ENCODE results near the gene TMEM247.
A peak's percentile ranks its signal among the peaks of the same experiment; 100 is the strongest.

The TMEM247 gene

GRCh38 chr2:46490521-46491141, 11.3 kb downstream of the TMEM247 start:
- DNase-seq = peak; percentile 42 to 71

- DNase-seq = no peak
Observed at GRCh38 chr2:46492301-46492700, 12.9 kb downstream of the TMEM247 start.

- no peak for DNase-seq
Observed at GRCh38 chr2:46493241-46493970, 14.0 kb downstream of the TMEM247 start.

GRCh38 chr2:46493971-46494250, 14.5 kb downstream of the TMEM247 start:
- peak; percentile 16 to 21 for DNase-seq

GRCh38 chr2:46494596-46494995, 15.2 kb downstream of the TMEM247 start:
- DNase-seq = no peak

GRCh38 chr2:46495231-46496030, 16.1 kb downstream of the TMEM247 start:
- DNase-seq = no peak

- DNase-seq = no peak
Observed at GRCh38 chr2:46497766-46498165, 18.4 kb downstream of the TMEM247 start.

GRCh38 chr2:46498681-46499080, 19.3 kb downstream of the TMEM247 start:
- DNase-seq = no peak

GRCh38 chr2:46499392-46499785, 20.0 kb downstream of the TMEM247 start:
- DNase-seq = peak in 1 of 2 experiments; percentile 35

- DNase-seq = no peak
Observed at GRCh38 chr2:46500801-46501200, 21.4 kb downstream of the TMEM247 start.

GRCh38 chr2:46502291-46502885, 23.0 kb downstream of the TMEM247 start:
- no peak for DNase-seq

GRCh38 chr2:46503686-46504085, 24.3 kb downstream of the TMEM247 start:
- no peak for DNase-seq

- DNase-seq = no peak
Observed at GRCh38 chr2:46504221-46504620, 24.9 kb downstream of the TMEM247 start.

GRCh38 chr2:46504685-46505471, 25.5 kb downstream of the TMEM247 start:
- no peak for DNase-seq

- DNase-seq = no peak
Observed at GRCh38 chr2:46505472-46505783, 26.1 kb downstream of the TMEM247 start.

- DNase-seq = no peak
Observed at GRCh38 chr2:46506131-46506706, 26.9 kb downstream of the TMEM247 start.

- DNase-seq = no peak
Observed at GRCh38 chr2:46508312-46508711, 28.9 kb downstream of the TMEM247 start.

- no peak for DNase-seq
Observed at GRCh38 chr2:46508759-46509158, 29.4 kb downstream of the TMEM247 start.

GRCh38 chr2:46509804-46510203, 30.4 kb downstream of the TMEM247 start:
- DNase-seq = no peak

GRCh38 chr2:46510598-46511177, 31.3 kb downstream of the TMEM247 start:
- DNase-seq = no peak

GRCh38 chr2:46512185-46512584, 32.8 kb downstream of the TMEM247 start:
- no peak for DNase-seq

- no peak for DNase-seq
Observed at GRCh38 chr2:46514738-46515137, 35.4 kb downstream of the TMEM247 start.

Data from NCI-H524 (cell line).